Caco-2 (cell line): ENCODE results near the gene UBALD2. TPM values are rescaled to one million over a fixed set of nuclear protein-coding genes. Genes with fewer than 3 reads are reported as not detected.
A peak's percentile ranks its signal among the peaks of the same experiment; 100 is the strongest.

Experiments
- BruUV-seq: library from RNA; stranded (reverse); fragments of 400-500 nt; replicated peaks from 2 replicates; lab custom pipeline; 2021; lab: Mats Ljungman, UMichigan
- CTCF ChIA-PET: fragments of 300-600 bp; sonication (Branson Sonifier 250); formaldehyde crosslinking; loops from one replicate; lab custom pipeline; 2022; ENCODE audit warnings: antibody characterized with exemption; lab: Charles Lee
- POLR2A ChIA-PET: fragments of 300-600 bp; sonication (Branson Sonifier 250); formaldehyde crosslinking; loops from one replicate; lab custom pipeline; 2022; ENCODE audit warnings: antibody characterized with exemption; lab: Charles Lee
- DNase-seq, 2 experiments: peaks; one replicate each; pipeline versions ENCODE4 v3.0.0 to v3.0.0-alpha.2; 2020 to 2022
- H3K27me3 ChIP-seq: replicated peaks from 2 replicates; pipeline ENCODE4 v1.6.0; 2011; ENCODE audit warnings: low read length; ENCODE audit not compliant: control insufficient read depth, insufficient read depth
- H3K36me3 ChIP-seq: 2 replicates; pipeline ENCODE4 v1.5.1; 2011; ENCODE audit warnings: low read length; ENCODE audit not compliant: control insufficient read depth, insufficient read depth
- H3K4me1 ChIP-seq: fragments of 250-450 bp; sonication (Bioruptor Pico); 2 replicates; pipeline ENCODE4 v1.5.1; 2020; ENCODE audit warnings: mild to moderate bottlenecking
- H3K4me3 ChIP-seq: 2 replicates; pipeline ENCODE4 v1.5.1; 2011; ENCODE audit warnings: low read depth, mild to moderate bottlenecking, control low read depth, low read length
- H3K9me3 ChIP-seq: fragments of 250-450 bp; sonication (Bioruptor Pico); 2 replicates; pipeline ENCODE4 v1.5.1; 2020; ENCODE audit warnings: mild to moderate bottlenecking, moderate library complexity
- H3K27ac Mint-ChIP-seq: one replicate; pipeline ENCODE4 v1.8.0; 2022; ENCODE audit warnings: mixed read lengths; ENCODE audit not compliant: unreplicated experiment
- H3K27me3 Mint-ChIP-seq: one replicate; pipeline ENCODE4 v1.8.0; 2022; ENCODE audit warnings: mixed read lengths; ENCODE audit not compliant: insufficient read depth, unreplicated experiment
- H3K36me3 Mint-ChIP-seq: one replicate; pipeline ENCODE4 v1.8.0; 2022; ENCODE audit warnings: mild to moderate bottlenecking, mixed read lengths; ENCODE audit not compliant: insufficient read depth, unreplicated experiment
- H3K4me1 Mint-ChIP-seq: one replicate; pipeline ENCODE4 v1.8.0; 2022; ENCODE audit warnings: low read depth, mixed read lengths; ENCODE audit not compliant: unreplicated experiment
- H3K4me3 Mint-ChIP-seq: one replicate; pipeline ENCODE4 v1.8.0; 2022; ENCODE audit warnings: mild to moderate bottlenecking, moderate library complexity, mixed read lengths; ENCODE audit not compliant: unreplicated experiment
- H3K9me3 Mint-ChIP-seq: one replicate; pipeline ENCODE4 v1.8.0; 2022; ENCODE audit warnings: mixed read lengths; ENCODE audit not compliant: unreplicated experiment
- CTCF ChIP-seq, 2 experiments: fragments of 200-600 bp in 1 of 2; IDR thresholded peaks; 1 replicate in 1 of 2; 2 replicates in 1 of 2; pipeline versions ENCODE4 v1.5.1 to v1.8.0; 2011 to 2022; ENCODE audit warnings: antibody characterized with exemption in 1 of 2, control low read depth in 1 of 2, inconsistent platforms in 1 of 2, low read depth in 1 of 2, low read length in 1 of 2, mild to moderate bottlenecking in 1 of 2, moderate library complexity in 1 of 2; ENCODE audit not compliant: insufficient read depth in 1 of 2, severe bottlenecking in 1 of 2, unreplicated experiment in 1 of 2
- intact Hi-C: fragments of 100-400 bp; cut with micrococcal nuclease; formaldehyde crosslinking; loops from one replicate; pipeline ENCODE4 v1.10.0; 2022; ENCODE audit not compliant: unreplicated experiment
- total RNA-seq: library from RNA; stranded (reverse); gene quantifications from 2 replicates; pipeline ENCODE4 v1.2.3, GENCODE V29; 2022

The UBALD2 gene
- total RNA-seq, 1 experiment from 2014 or later, result 50.0 TPM

GRCh38 chr17:76240461-76241203 lies 24.5 kb upstream of the UBALD2 start, which contains the start of gene RNF157:
TSS of gene RNF157 (minus strand) at chr17:76240493. CDS start at chr17:76240240, 253 bp downstream.
- H3K4me3 ChIP-seq, result peak within 1 kb of the TSS; percentile 53
- H3K36me3 ChIP-seq, result no peaks in the 10 kb centered on the region
- no peak for TF ChIP-seq CTCF (IDR thresholded peaks at IDR 0.05; ENCODE audit: insufficient read depth in 1 of 2, low read depth in 1 of 2, low read length in 1 of 2, severe bottlenecking in 1 of 2, unreplicated experiment in 1 of 2)
- CTCF ChIA-PET, result interaction anchor here (0.5 to 1.8 kb wide), 2 partner anchors 39 to 108 kb away, joined by 3 to 9 read pairs; no protein-coding TSS in a partner anchor
- H3K4me3 Mint-ChIP-seq, result peak within 1 kb of the TSS; percentile 92
- no TSS peak for BruUV-seq
- intact Hi-C loops, result loop anchor here (2.0 kb wide), 1 partner anchor 18 kb away; no protein-coding TSS in a partner anchor
- peaks cover 22% of the 10 kb centered on the region for H3K4me1 Mint-ChIP-seq
- H3K9me3 Mint-ChIP-seq, result no peaks in the 10 kb centered on the region
- peak; percentile 79 to 84 for DNase-seq
- H3K27me3 Mint-ChIP-seq, result no peaks in the 10 kb centered on the region
- POLR2A ChIA-PET, result interaction anchor here (0.5 to 1.6 kb wide), 4 partner anchors 18 to 385 kb away, joined by 3 to 9 read pairs (median 5); partner anchors contain the start of genes UBALD2 and WBP2
- H3K36me3 Mint-ChIP-seq, result no peaks in the 10 kb centered on the region
- H3K27ac Mint-ChIP-seq, result peak within 1 kb of the TSS; percentile 80
- H3K27me3 ChIP-seq, result no peaks in the 10 kb centered on the region
- H3K4me1 ChIP-seq, result peaks cover 31% of the 10 kb centered on the region
- H3K9me3 ChIP-seq, result no peaks in the 10 kb centered on the region

GRCh38 chr17:76241204-76241538 lies 24.0 kb upstream of the UBALD2 start:
- no peak for DNase-seq
- Mint-ChIP-seq H3K36me3 (no peaks in the 10 kb centered on the region), H3K27me3 (no peaks in the 10 kb centered on the region), H3K4me1 (peaks cover 24% of the 10 kb centered on the region), H3K4me3 (peak overlapping the region; percentile 92), H3K27ac (peak overlapping the region; percentile 80), H3K9me3 (no peaks in the 10 kb centered on the region)
- POLR2A ChIA-PET, result interaction anchor here (0.5 to 1.6 kb wide), 4 partner anchors 18 to 386 kb away, joined by 3 to 9 read pairs (median 5); partner anchors contain the start of genes UBALD2 and WBP2
- Histone ChIP-seq H3K9me3 (no peaks in the 10 kb centered on the region), H3K36me3 (no peaks in the 10 kb centered on the region), H3K4me3 (peak overlapping the region; percentile 53), H3K4me1 (peaks cover 35% of the 10 kb centered on the region), H3K27me3 (no peaks in the 10 kb centered on the region)
- intact Hi-C loops, result loop anchor here (2.0 kb wide), 1 partner anchor 18 kb away; no protein-coding TSS in a partner anchor
- TF ChIP-seq CTCF (IDR thresholded peaks at IDR 0.05; ENCODE audit: insufficient read depth in 1 of 2, low read depth in 1 of 2, low read length in 1 of 2, severe bottlenecking in 1 of 2, unreplicated experiment in 1 of 2), result no peak
- TSS peak; percentile 89 for BruUV-seq
- CTCF ChIA-PET, result interaction anchor here (0.5 to 1.8 kb wide), 2 partner anchors 38 to 108 kb away, joined by 3 to 9 read pairs; no protein-coding TSS in a partner anchor

- DNase-seq, result no peak
- H3K4me3 Mint-ChIP-seq, result peak overlapping the region; percentile 92
- Histone ChIP-seq H3K27me3 (no peaks in the 10 kb centered on the region), H3K4me1 (peaks cover 41% of the 10 kb centered on the region), H3K9me3 (no peaks in the 10 kb centered on the region), H3K4me3 (peak overlapping the region; percentile 53), H3K36me3 (no peaks in the 10 kb centered on the region)
- no peak for TF ChIP-seq CTCF (IDR thresholded peaks at IDR 0.05; ENCODE audit: insufficient read depth in 1 of 2, low read depth in 1 of 2, low read length in 1 of 2, severe bottlenecking in 1 of 2, unreplicated experiment in 1 of 2)
- H3K4me1 Mint-ChIP-seq, result peaks cover 30% of the 10 kb centered on the region
- BruUV-seq, result no TSS peak
- H3K27me3 Mint-ChIP-seq, result no peaks in the 10 kb centered on the region
- no peaks in the 10 kb centered on the region for H3K36me3 Mint-ChIP-seq
- ChIA-PET CTCF (interaction anchor here (1.8 kb wide), 1 partner anchor 38 kb away, joined by 9 read pairs; no protein-coding TSS in a partner anchor), POLR2A (interaction anchor here (0.5 to 1.6 kb wide), 4 partner anchors 17 to 40 kb away, joined by 4 to 11 read pairs (median 8); partner anchors contain the start of gene UBALD2)
- H3K9me3 Mint-ChIP-seq, result no peaks in the 10 kb centered on the region
- peak overlapping the region; percentile 80 for H3K27ac Mint-ChIP-seq
- intact Hi-C loops, result loop anchor here (2.0 kb wide), 1 partner anchor 17 kb away; no protein-coding TSS in a partner anchor
Measured at GRCh38 chr17:76241691-76242255, 23.4 kb upstream of the UBALD2 start.
